Tibial artery (tissue), 4 donors: Measurements from ENCODE around the gene CA4.
"Not testable (repeated sequence)": the region's sequence is repeated elsewhere in the genome, so short reads cannot be mapped to it uniquely, and the experiment has no call there.

Experiments used
- DNase-seq, 2 donors: peaks; one replicate each; pipeline ENCODE4 v3.0.0-alpha.2; 2019
- H3K27ac ChIP-seq, 2 donors: fragments of 200-600 bp; sonication (generic) in 1 of 2; 1 replicate in 1 of 2; 2 replicates in 1 of 2; pipeline ENCODE4 v1.5.1; 2018 to 2019; ENCODE audit warnings: mild to moderate bottlenecking in 1 of 2
- H3K27me3 ChIP-seq, 2 donors: fragments of 200-600 bp; sonication (generic) in 1 of 2; one replicate each; pipeline versions ENCODE4 v1.5.1 to v1.6.0; 2016 to 2019
- H3K36me3 ChIP-seq, 3 donors: fragments of 200-600 bp; sonication (generic) in 2 of 3; one replicate each; pipeline ENCODE4 v1.5.1; 2016 to 2019; ENCODE audit warnings: mild to moderate bottlenecking in 2 of 3
- H3K4me1 ChIP-seq, 4 donors: fragments of 200-600 bp; sonication (generic) in 2 of 4; 1 replicate in 3 of 4; 2 replicates in 1 of 4; pipeline ENCODE4 v1.5.1; 2016 to 2019
- H3K4me3 ChIP-seq, 2 donors: fragments of 200-600 bp; sonication (generic) in 1 of 2; 1 replicate in 1 of 2; 2 replicates in 1 of 2; pipeline ENCODE4 v1.5.1; 2018 to 2019; ENCODE audit warnings: mild to moderate bottlenecking in 2 of 2
- H3K9me3 ChIP-seq, 3 donors: fragments of 200-600 bp; sonication (generic) in 1 of 3; one replicate each; pipeline ENCODE4 v1.5.1; 2016 to 2019
- intact Hi-C: fragments of 100-400 bp; cut with DNase I; formaldehyde crosslinking; loops from one replicate; pipeline ENCODE4 v1.15.0; 2023; ENCODE audit warnings: low total_unique reads
- TF ChIP-seq, protein P1 (sequence below), 2 experiments: fragments of 200-600 bp in 1 of 2; fragments of 450-650 bp in 1 of 2; IDR thresholded peaks; one replicate each; pipeline ENCODE4 v1.5.1; 2017 to 2019; ENCODE audit warnings: antibody characterized with exemption in 2 of 2, mild to moderate bottlenecking in 1 of 2, moderate library complexity in 1 of 2

CA4 gene

DNA sequence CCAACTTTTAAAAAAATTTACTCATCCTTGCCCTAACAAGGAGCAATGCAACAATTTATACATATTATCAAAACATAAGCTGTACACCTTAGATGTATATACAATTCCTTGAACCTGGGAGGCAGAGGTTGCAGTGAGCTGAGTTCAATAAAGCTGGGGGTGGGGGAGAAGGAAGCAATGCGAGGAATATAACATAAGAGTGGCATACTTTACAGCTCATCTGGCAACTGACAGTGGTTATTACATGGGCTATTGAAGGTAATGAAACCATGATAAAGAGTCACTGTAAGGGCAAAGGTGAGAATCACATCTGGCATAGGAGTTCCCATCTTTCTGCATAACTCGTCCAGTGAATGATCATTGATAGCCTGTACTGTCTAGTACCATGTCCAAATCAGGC lies 43.7 kb downstream of the CA4 start:
- Histone ChIP-seq H3K9me3 (no peaks in the 10 kb centered on the region), H3K36me3 (peaks cover 63 to 92% (median 79%) of the 10 kb centered on the region in 3 donors), H3K4me3 (no peak overlapping the region), H3K27ac (no peak overlapping the region), H3K27me3 (no peaks in the 10 kb centered on the region), H3K4me1 (no peaks in the 10 kb centered on the region)
- TF ChIP-seq, protein P1, sequence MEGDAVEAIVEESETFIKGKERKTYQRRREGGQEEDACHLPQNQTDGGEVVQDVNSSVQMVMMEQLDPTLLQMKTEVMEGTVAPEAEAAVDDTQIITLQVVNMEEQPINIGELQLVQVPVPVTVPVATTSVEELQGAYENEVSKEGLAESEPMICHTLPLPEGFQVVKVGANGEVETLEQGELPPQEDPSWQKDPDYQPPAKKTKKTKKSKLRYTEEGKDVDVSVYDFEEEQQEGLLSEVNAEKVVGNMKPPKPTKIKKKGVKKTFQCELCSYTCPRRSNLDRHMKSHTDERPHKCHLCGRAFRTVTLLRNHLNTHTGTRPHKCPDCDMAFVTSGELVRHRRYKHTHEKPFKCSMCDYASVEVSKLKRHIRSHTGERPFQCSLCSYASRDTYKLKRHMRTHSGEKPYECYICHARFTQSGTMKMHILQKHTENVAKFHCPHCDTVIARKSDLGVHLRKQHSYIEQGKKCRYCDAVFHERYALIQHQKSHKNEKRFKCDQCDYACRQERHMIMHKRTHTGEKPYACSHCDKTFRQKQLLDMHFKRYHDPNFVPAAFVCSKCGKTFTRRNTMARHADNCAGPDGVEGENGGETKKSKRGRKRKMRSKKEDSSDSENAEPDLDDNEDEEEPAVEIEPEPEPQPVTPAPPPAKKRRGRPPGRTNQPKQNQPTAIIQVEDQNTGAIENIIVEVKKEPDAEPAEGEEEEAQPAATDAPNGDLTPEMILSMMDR (IDR thresholded peaks at IDR 0.05): no peak
- intact Hi-C loops: no loop called here
- no peak for DNase-seq

DNA sequence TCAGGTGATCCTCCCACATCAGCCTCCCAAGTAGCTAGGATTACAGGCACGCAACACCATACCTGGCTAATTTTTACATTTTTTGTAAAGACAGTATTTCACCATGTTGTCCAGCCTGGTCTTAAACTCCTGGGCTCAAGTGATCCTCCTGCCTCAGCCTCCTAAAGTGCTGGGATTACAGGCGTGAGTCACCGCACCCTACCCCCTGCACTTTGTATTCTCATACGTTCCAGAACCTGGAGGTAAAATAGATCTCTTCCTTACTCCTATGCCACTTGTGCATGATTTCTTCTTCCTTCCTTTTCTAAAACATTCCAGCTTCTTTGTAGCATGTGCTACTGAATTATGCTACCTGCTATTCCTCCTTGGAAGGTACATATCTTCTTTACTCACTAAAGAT lies 44.4 kb downstream of the CA4 start:
- H3K9me3 ChIP-seq, H3K27ac ChIP-seq, DNase-seq, H3K4me3 ChIP-seq, H3K4me1 ChIP-seq, intact Hi-C loops, H3K27me3 ChIP-seq: not testable (repeated sequence)
- peaks cover 66 to 90% (median 75%) of the 10 kb centered on the region in 3 donors for H3K36me3 ChIP-seq

DNA sequence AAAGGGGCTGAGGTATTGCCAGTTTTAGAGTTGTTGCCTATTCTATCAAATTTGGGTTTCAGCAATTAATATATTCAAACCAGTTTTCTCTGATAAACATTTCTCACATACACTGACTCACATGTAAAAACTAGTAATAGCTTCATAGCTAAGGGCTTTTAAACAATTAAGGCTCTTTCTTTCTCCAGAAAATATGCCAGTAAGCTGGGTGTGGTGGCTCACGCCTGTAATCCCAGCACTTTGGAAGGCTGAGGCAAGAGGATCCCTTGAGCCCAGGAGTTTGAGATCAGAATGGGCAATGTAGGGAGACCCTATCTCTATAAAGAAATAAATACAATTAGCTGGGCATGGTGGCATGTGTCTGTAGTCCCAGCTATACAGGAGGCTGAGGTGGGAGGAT lies 48.9 kb downstream of the CA4 start:
- H3K27ac ChIP-seq, H3K4me3 ChIP-seq, DNase-seq, H3K27me3 ChIP-seq, H3K9me3 ChIP-seq, intact Hi-C loops, H3K4me1 ChIP-seq: not testable (repeated sequence)
- H3K36me3 ChIP-seq: peaks cover 29 to 58% (median 46%) of the 10 kb centered on the region in 3 donors

DNA sequence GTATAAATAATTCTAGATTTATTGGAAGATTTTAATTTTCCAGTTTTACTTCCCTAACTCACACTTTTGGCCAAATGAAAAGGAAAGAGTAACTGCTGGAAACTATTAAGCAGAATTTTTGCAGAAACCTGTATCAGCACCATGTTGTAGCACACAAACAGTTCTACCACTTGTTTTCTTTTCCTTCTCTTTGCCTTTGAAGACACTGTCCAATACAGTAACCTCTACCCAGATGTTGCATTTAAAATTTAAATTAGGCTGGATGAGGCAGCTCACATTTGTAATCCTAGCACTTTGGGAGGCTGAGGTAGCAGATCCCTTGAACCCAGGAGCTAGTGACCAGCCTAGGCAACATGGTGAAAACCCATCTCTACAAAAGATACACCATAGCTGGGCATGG lies 56.0 kb downstream of the CA4 start:
- H3K27me3 ChIP-seq, H3K4me1 ChIP-seq, H3K9me3 ChIP-seq, intact Hi-C loops, H3K27ac ChIP-seq, DNase-seq, H3K4me3 ChIP-seq: not testable (repeated sequence)
- H3K36me3 ChIP-seq: peaks cover 5 to 22% (median 5%) of the 10 kb centered on the region in 3 donors

DNA sequence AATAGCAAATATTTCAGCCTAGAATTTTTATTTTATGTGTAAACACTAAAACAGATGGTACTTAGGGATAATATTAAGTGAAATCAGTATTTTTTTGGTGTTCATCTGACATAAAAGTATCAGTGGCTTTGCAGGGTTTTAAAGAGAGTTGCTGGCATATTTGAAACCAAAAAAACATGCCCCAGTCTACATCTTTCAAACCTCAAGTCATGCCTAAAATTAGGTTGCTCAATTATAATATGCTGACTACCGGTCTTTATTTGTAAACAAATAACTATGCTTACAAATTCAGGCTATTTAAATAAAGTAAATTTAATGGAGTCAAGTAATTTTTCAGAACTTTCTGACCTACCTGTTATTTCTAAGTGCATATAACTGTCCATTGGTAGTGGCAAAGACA lies 58.5 kb downstream of the CA4 start:
- H3K9me3 ChIP-seq, intact Hi-C loops: not testable (repeated sequence)
- peaks cover 5 to 32% (median 9%) of the 10 kb centered on the region in 3 donors for H3K36me3 ChIP-seq

More for the DNA sequence above, 58.5 kb downstream of the CA4 start:
- not testable (repeated sequence) for DNase-seq, H3K27me3 ChIP-seq, H3K27ac ChIP-seq, H3K4me3 ChIP-seq, H3K4me1 ChIP-seq
